NCI-H1436 treated with DMSO at 0.1 percent for 48 hours (cell line): Measurements from ENCODE around the gene TESK2.
"Not testable (repeated sequence)": the region's sequence is repeated elsewhere in the genome, so short reads cannot be mapped to it uniquely, and the experiment has no call there.

Source experiments
- DNase-seq: peaks from one replicate; lab custom pipeline; 2025; lab: John Stamatoyannopoulos, UW

Gene TESK2

DNA sequence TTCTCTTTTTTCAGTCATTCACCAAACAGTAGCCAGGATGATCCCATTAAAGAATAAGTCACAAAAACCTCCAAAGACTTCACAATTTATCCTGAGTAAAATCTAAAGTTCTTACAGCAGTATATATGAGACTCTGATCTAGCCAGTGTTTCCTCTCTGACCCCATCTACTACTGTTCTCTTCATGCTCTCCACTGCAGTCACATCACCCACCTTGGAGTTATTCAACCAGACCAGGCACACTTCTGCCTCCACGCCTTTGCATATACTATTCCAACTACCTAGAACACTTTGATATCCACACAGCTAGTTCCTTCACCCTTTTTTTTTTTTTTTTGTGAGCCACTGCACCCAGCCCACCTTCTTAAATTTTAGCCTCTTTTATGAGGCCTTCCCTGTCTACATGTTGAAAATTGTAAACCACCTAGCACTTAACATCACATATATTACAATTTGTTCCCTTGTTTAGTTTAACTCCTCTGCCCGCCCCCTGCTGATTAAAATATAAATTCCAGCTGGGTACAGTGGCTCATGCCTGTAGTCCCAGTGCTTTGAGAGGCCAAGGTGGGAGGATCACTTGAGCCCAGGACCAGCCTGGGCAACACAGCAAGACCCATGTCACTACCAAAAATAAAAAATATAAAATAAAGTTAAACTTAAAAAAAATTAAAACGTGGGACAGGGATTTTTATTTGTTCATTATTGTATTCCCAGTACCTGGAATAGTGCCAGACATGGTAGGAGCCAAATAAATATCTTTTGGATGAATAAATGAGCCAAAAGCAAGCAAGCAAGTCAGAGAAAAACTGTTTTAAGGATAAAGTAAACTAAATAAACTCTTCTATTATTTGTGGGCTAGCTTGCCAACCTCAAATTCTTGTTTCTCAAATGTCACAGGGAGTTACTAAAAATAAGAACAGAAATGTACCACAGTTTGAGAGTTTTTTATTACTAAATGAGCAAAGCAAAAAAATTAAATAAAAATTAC, 115.6 kb downstream of the TESK2 start:
- DNase-seq = no peak

DNA sequence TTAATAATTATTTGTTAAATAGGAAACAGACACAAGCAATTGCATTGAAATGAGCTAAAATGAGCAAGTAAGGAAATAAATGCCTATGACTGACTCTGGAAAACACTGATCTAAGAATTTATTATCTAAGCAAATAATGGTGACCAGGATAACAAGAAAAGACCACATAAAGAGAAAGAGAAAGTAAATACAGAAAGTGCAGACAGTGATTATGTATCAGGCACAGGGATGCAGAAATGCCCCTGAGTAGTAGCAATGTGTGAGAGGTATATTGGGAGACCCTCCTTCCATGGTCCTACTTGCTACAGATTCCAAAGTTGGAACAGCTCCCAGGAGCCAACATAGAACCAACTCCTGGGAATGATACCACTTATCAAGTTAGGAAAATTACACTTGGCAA, 117.4 kb downstream of the TESK2 start:
- DNase-seq = no peak

DNA sequence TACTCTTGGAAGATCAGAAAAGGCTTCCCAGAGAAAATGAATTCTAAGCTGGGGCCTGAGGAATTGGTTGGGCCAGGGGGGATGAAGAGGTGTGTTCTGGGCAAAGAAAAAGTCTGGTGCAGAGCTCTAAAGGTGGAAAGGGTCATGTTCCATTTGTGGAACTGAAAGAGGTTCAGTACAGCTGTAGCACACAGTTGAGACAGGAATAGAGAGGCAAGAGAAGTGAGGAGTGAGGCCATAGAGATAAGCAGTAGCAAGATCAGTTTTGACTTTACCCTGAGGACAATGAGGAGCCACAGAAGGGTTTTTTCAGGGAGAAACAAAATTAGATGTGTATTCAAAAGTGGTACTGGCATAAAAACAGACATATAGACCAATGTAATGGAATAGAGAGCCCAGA, 120.4 kb downstream of the TESK2 start:
- DNase-seq = no peak

DNA sequence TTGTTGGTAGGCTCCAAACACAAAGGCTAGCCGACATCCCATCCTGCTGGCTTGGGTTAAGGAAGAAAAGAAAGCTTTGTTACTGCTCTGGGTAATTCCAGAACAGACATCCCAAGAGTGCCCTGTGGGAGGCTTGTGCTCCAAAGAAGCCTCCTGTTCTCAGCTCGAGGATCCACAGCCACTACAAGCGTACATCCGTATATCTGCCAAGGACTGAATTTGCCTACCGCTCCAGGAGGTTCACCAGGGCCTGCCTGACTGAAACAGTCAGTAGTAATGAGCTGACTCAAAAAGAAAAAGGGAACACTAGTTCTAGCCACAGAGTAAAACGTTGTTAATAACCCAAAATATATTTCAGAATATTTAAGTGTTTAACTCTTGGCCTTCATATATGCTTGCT, 125.9 kb downstream of the TESK2 start:
- no peak for DNase-seq

DNA sequence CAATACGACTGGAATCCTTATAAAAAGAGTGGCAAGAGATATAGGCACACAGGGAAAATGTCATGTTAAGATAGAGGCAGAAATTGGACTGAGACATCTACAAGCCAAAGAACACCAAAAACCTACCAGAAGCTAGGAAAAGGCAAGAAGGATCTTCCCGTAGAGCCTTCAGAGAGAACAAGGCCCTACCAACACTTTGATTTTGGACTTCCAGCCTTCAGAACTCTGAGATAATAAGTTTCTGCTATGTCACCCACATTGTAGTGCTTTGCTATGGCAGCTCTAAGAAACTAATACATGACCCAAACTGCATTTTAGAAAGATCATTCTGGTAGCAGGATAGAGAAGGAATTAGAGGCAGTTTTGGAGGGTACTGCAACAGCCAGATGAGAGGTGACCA, 126.7 kb downstream of the TESK2 start:
- no peak for DNase-seq

DNA sequence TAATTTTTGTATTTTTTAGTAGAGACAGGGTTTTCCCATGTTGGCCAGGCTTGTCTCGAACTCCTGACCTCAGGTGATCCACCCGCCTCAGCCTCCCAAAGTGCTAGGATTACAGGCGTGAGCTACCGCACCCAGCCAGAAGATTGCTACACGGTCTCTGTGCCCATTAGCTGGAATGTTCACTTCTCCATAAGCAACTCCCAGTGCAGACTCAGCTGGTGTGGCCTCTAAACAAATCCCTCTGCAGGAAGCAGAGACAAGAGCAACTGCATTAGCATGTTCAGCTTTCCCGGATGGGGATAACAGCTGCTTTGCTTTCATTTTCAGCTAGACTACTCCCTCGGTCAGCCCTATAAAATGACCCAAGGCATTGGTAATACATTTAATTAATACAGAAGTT, 130.0 kb downstream of the TESK2 start:
- not testable (repeated sequence) for DNase-seq

DNA sequence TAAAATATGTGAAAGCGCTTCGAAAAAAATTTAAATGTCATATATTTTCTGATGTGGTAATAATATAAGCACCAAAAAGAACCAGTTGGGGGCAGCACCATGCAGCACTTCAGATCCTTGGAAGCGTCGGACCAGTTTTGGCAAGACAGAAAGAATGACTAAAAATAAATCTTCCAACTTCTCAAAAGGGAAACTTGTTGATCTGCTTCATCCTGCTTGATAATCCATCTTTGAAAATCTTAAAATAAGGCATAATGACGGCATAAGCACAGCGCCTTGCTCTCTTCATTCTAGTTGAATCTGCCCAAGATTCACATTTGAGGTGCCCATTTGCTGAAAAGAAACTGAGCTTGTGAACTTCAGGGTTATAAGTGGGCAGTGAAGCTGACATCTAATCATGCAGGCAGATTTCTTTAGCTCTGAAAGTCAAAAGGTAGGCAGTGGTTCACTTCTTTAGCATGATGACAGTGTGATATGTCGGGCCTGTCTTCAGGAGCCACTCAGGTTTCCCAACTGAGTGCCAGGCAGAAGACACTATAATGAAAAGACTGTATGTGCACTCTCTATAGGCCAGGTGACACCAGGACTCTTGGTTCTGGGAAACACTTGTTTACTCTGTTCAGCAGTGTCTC, 131.0 kb downstream of the TESK2 start:
- DNase-seq = no peak

DNA sequence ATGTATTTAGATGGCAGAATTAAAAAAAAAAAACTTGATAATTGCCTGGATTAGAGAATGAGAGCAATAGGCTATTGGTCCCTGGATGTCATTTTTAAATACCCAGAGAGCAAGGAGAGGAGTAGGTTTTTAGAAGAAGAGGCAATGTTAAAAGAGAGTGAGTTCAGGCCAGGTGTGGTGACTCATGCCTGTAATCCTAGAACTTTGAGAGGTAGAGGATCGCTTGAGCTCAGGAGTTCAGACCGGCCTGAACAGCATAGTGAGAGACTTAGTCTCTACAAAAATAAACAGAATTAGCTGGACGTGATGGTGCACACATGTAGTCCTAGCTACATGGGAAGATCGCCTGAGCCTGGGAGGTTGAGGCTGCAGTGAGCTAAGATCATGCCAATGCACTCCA, 134.8 kb downstream of the TESK2 start:
- no peak for DNase-seq

DNA sequence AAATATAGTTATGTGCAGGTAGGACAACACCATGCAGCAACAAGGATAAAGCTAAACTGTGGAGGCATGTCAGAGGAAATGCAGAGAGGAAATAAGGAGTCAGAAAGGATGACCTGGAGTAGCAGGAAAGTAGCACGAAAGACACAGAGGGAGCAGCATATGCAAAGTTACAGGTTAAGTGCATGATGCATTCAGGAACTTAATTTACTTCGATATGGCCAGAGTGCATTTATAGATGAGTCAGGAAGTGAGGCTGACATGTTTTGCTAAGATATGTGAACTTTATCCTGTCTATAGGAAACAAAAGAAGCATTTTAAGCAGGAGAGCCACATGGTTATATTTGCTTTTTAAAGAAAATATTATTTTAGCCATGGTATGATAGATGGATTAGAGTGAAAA, 135.3 kb downstream of the TESK2 start:
- DNase-seq = no peak

DNA sequence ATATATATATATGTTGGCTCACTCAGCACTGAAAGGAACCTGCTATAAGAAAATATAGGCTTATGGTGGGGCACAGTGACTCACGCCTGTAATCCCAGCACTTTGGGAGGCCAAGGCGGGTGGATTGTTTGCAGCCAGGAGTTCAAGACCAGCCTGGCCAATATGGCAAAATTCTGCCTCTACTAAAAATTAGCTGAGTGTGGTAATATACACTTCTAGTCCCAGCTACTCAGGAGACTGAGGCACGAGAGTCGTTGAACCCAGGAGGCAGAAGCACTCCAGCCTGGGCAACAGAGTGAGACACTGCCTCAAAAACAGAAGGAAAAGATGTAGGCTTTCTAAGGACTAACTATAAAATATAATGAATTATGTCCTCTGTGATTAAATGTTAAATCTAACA, 136.1 kb downstream of the TESK2 start:
- DNase-seq = no peak

DNA sequence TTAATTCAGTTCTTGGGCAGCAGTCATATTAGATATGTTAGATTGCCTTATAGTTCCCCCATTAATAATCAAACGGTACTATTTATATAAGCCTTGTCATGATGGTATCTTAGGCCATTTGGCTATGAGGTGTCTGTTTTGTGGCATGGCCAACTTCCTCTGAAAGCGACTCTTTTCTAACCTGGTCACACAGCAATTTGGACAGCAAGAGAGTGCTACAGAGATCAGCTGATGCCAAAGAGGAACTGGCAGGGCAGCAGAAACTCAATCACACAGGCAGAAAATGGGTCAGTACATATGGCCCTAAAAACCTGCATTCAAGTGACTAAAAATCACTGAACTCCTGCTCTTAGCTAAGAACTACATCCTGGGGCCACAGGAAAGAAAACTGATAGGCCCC, 137.3 kb downstream of the TESK2 start:
- DNase-seq = no peak

DNA sequence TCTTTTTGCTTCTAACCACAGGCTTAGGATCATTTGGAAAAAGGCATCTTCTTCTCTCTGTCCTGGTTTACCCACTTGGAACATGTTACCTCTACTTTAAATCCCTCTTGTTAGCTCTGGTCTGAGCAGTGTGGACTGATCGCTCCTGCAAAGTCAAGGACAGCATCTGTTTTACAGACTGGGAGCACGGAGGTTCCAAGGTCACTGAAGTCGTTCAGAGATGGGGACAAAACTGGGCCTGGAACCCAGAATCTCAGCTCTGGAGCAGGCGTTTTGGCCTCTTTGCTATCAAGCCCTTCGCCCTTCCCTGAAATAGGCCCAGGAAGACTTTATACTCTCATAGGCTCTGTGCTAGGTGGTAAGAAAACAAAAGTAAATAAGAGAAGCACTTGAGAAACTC, 139.5 kb downstream of the TESK2 start:
- DNase-seq = no peak

DNA sequence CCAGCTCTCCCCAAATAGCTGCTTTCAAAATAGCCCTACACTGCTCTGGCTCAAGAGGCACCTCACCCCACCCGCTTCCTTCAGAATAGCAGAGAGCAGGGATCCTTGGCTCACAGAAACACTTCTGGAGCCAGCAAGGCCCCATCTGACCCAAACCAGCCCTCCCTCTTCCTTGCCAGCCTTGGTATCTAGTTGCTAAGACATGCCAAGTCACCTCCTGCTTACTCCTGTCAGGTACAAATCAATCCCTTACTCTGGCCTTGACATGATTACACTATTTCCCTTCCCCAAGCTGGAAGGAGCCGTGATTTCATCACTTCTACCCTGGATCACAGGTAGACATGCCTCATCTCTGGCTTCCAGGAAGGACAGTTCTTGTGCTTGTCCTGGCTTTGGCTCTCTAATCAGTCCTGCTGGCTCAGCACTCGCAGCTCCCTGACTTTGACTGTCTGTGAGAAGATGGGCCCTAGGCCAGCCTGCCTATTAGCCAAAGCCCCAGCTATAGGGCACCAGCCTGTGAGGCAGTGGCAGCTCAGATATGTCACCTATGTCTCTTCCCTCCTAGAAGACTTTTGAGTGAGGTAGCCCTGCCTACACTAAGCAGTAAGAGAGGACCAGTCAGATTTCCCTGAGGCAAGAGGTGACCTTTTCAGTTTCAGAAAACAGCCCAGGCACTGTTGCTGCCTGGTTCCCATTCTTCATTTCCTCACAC, 141.8 kb downstream of the TESK2 start:
- no peak for DNase-seq

DNA sequence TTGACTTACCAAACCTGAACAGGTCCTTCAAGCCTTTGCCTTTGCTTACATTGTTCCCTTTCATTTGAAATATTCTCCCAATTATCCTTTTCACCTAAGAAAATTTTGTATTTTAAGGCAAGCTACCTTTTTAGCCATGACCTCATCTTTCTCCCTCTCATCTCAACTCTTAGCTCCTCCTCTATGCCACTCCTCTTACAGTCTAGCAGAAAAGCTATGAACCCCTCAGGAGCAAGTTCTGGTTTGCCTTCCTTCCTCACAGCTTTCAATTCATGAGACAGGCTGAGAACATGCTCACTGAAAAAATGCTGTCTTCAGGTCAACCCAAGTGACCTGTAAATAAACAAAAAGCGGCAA, 142.4 kb downstream of the TESK2 start:
- DNase-seq = no peak

DNA sequence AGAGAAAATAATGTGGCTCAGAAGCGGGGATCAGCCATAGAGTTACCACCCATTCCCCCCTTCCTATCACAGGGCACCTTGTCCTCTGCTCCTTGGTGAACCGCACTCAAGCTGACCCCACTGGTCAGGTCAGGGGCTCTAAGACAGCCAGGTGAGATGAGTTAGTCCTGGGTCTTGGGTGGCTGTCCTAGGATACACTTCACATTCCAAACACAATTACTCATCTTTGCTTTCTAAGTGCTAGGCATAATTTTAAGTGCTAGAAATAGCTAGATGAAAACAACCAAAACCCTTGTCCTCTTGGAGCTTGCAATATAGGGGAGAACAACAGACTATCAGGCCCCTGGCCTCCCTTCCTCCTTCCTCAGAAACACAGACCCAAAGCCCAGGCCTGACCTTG, 142.9 kb downstream of the TESK2 start:
- DNase-seq = no peak

DNA sequence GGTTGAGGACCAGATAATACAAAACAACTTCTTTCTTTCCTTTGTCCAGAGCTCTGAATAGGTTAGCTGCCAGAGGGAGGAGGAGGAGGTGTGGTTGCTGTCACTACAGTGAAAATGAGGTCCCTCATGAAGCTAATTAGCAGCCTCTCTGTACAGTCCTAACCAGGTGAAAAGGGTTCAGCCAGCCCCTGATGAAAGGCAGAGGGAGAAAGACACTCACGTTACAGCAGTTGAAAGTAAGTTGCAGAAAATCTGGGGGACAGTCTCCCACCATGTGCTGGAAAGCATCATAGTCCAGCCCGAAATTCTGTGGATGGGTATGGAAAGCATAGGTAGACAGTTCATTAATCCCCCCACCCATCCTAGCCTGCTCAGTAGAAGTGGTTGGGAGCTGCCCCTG, 144.5 kb downstream of the TESK2 start:
- DNase-seq = no peak

DNA sequence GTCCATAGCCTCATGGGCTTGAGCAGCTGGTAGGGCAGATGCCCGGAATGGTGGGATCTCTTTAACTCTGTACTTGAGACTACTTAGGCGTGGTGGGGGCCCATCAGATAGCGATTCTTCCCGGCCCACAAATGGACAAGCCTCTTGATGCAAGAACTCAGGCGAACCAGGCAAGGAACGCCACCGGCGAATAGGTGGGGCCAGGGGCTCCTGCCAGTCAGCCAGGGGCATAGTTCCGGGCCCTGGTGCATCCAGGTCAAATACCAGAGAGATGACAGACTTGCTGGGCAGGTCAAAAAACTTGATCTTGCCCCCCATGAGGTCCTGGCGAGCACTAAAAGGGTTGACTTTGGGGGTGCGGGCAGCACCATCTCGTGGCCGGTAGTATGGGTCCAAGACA, 145.9 kb downstream of the TESK2 start:
- no peak for DNase-seq

DNA sequence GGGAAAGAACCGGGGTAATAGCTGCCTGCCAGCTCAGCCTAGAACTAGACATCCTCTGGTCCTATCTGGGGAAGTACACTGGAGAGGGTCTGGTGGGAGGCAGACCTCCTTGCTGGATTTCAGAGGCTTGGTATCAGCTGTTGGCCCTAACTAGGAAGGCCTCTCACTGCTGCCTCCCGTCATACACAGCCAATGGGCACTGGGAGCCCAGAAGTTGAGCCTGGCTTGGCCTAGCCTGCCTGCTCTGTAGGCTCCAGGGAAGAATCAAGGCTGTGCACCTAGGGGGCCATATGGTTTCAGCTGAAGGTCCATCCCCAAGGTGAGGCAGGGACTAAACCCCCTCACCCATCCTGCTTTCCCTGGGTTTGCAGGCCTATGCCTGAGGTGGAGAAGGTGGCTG, 146.5 kb downstream of the TESK2 start:
- DNase-seq = no peak

DNA sequence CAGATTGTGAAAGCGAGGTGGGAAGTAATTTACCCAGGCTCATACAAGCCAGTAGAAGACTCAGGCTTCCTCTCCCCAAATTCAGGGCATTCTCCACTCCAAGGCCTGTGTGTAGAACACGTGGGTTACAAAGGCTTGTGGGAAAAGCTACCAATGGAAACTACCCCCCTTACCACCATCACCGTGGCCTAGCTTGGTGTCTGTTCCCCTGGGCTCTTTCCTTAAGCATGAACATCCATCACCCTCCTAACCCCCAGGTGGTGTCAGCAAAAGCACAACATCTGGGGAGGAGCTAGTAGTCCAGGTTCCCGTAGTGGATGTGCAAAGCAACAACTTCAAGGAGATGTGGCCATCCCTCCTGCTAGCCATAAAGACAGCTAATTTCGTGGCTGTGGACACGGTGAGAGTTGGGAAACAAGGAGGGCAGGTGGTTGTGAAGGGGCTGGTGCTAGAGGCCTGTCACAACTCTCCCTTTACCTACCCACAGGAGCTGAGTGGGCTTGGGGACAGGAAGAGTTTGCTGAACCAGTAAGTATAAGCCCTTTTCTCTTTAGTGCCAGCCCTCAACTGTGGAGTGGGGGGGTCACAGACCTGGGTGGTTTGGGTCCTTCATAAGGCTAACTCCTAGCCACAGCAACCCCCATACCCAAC, 150.0 kb downstream of the TESK2 start:
- no peak for DNase-seq

DNA sequence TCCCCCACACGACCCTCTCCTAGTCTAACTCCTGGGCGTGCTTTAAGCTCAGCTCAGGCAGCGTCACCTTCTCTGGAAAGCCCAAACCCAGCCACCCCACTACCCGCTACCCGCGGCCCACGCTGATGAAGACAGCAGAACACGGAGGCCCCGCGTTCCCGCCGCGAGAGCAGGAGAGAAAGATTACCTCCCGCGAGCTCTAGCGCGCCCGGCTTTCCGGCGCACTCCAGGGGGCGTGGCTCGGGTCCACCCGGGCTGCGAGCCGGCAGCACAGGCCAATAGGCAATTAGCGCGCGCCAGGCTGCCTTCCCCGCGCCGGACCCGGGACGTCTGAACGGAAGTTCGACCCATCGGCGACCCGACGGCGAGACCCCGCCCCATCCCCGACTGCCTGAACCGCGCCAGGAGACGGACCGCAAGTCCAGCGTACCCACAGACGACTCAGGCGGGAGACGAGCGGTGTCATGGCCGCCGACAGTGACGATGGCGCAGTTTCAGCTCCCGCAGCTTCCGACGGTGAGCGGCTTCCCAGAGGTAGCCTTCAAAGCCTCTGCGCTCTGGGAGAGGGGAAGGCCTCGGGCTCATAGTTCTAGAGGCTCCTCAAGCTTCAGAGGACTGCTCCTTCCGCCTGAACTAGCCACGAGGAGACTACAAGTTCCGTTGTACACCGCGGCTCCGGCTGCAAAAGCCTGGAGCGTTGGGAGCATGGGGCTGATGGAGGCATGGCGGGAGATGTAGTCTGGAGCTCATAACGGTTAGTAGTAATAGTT, 151.0 kb downstream of the TESK2 start, which contains the start of the genes MUTYH and TOE1:
MUTYH (minus strand) TSS at position 652 of the 770 bp plus-strand sequence. CDS start 5,935 bp downstream, outside the sequence.
TOE1 (plus strand) TSS at position 382 of the 770 bp plus-strand sequence; CDS start at position 465, 83 bp downstream.
- peak; percentile 48 for DNase-seq

DNA sequence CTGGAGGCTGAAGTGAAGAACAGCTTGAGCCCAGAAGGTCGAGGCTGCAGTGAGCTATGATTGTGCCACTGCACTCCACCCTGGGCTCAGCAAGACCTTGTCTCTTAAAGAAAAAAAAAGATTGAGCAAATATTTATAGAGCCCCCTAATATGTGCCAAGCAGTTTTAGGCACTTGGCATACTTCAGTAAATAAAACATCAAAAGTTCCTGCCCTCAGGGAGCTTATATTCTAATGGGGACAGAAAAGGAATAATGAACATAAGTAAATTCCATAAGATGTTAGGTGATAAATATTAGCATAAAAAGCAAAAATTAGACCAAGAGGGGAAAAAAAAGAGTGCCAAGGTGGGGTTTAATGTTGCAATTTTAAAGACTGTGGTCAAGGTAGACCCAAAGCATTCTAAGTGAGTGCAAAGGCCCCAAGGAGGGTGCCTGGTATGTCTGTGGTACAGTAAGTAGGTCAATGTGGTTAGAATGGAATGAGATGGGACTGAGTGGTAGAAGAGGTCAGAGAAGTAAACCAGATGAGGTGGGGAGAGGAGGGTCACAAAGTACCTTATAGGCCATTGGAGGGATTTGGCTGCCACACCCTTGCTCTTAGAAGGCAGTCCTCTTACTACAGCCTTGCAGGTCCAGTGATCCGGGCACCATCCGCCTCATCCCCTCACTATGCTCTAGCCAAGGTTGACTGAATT, 153.2 kb downstream of the TESK2 start:
- no peak for DNase-seq
